Activated T-helper 2 cell treated with anti-CD3 and anti-CD28 coated beads, Interferon-gamma antibody, Interleukin-2, Interleukin-4, amounts not matched to agents 10 μg/mL and 5 μg/mL and 100 μg/mL, durations not matched to agents 14 hours and 24 hours and 36 hours (primary cell): ENCODE data around the gene IFIT5. TPM values are rescaled to one million over a fixed set of nuclear protein-coding genes. Genes with fewer than 3 reads are reported as not detected.

Experiments used
- DNase-seq: peaks from one replicate; pipeline ENCODE4 v3.0.0; 2021; ENCODE audit warnings: low spot score
- H3K27ac Mint-ChIP-seq: one replicate; pipeline ENCODE4 v1.8.0; 2021; ENCODE audit warnings: mixed read lengths
- H3K27me3 Mint-ChIP-seq: one replicate; pipeline ENCODE4 v1.8.0; 2021; ENCODE audit warnings: low read depth, mixed read lengths
- H3K36me3 Mint-ChIP-seq: one replicate; pipeline ENCODE4 v1.8.0; 2021; ENCODE audit warnings: low read depth, mixed read lengths
- H3K4me1 Mint-ChIP-seq: one replicate; pipeline ENCODE4 v1.8.0; 2021; ENCODE audit warnings: low read depth, mixed read lengths
- H3K4me3 Mint-ChIP-seq: one replicate; pipeline ENCODE4 v1.8.0; 2021; ENCODE audit warnings: low read depth, mild to moderate bottlenecking, moderate library complexity, mixed read lengths
- H3K9me3 Mint-ChIP-seq: one replicate; pipeline ENCODE4 v1.8.0; 2021; ENCODE audit warnings: mixed read lengths
- intact Hi-C: fragments of 100-400 bp; cut with micrococcal nuclease; formaldehyde crosslinking; loops from one replicate; pipeline ENCODE4 v1.15.1; 2023
- total RNA-seq: library from RNA; stranded (reverse); gene quantifications from 2 replicates; pipeline ENCODE4 v1.2.3, GENCODE V29; 2022

The IFIT5 gene
- total RNA-seq, result 4.4 and 4.8 TPM in 2 replicates

- Mint-ChIP-seq H3K4me3 (peak within 1 kb of the TSS; percentile 87), H3K9me3 (peaks cover 11% of the 10 kb centered on the region), H3K4me1 (peaks cover 40% of the 10 kb centered on the region), H3K27me3 (peaks cover 6% of the 10 kb centered on the region), H3K36me3 (peaks cover 32% of the 10 kb centered on the region), H3K27ac (peak within 1 kb of the TSS; percentile 93)
- DNase-seq, result peak; percentile 67
- intact Hi-C loops, result loop anchor here (1.0 to 2.0 kb wide), 2 partner anchors 82 to 230 kb away; partner anchors contain the start of gene PANK1
These were observed at the start of gene IFIT5 for GRCh38 chr10:89414146-89414878. TSS of gene IFIT5 (plus strand) at chr10:89414568. CDS start at chr10:89414799, 231 bp downstream.

GRCh38 chr10:89367529-89367928, 46.8 kb upstream of the IFIT5 start:
- intact Hi-C loops, result no loop called here
- Mint-ChIP-seq H3K36me3 (no peaks in the 10 kb centered on the region), H3K4me3 (no peak overlapping the region), H3K4me1 (peaks cover 14% of the 10 kb centered on the region), H3K9me3 (no peaks in the 10 kb centered on the region), H3K27ac (no peak overlapping the region), H3K27me3 (peaks cover 27% of the 10 kb centered on the region)
- DNase-seq, result no peak

GRCh38 chr10:89368129-89368528, 46.2 kb upstream of the IFIT5 start:
- H3K27me3 Mint-ChIP-seq, result peaks cover 32% of the 10 kb centered on the region
- no peaks in the 10 kb centered on the region for H3K36me3 Mint-ChIP-seq
- no peak overlapping the region for H3K4me3 Mint-ChIP-seq
- H3K4me1 Mint-ChIP-seq, result peaks cover 14% of the 10 kb centered on the region
- no peak for DNase-seq
- H3K27ac Mint-ChIP-seq, result no peak overlapping the region
- intact Hi-C loops, result no loop called here
- H3K9me3 Mint-ChIP-seq, result no peaks in the 10 kb centered on the region

GRCh38 chr10:89369156-89370105, 44.9 kb upstream of the IFIT5 start:
- Mint-ChIP-seq H3K27ac (no peak overlapping the region), H3K9me3 (no peaks in the 10 kb centered on the region), H3K4me1 (peaks cover 11% of the 10 kb centered on the region), H3K4me3 (no peak overlapping the region), H3K36me3 (no peaks in the 10 kb centered on the region), H3K27me3 (peaks cover 36% of the 10 kb centered on the region)
- intact Hi-C loops, result no loop called here
- DNase-seq, result no peak

- intact Hi-C loops, result no loop called here
- peaks cover 29% of the 10 kb centered on the region for H3K27me3 Mint-ChIP-seq
These were observed 43.3 kb upstream of the IFIT5 start for GRCh38 chr10:89371079-89371478.

GRCh38 chr10:89371987-89372386, 42.4 kb upstream of the IFIT5 start:
- DNase-seq, result no peak
- Mint-ChIP-seq H3K36me3 (no peaks in the 10 kb centered on the region), H3K9me3 (no peaks in the 10 kb centered on the region), H3K27me3 (peaks cover 31% of the 10 kb centered on the region), H3K4me3 (no peak overlapping the region), H3K27ac (no peak overlapping the region), H3K4me1 (peaks cover 8% of the 10 kb centered on the region)
- intact Hi-C loops, result no loop called here

More at GRCh38 chr10:89371079-89371478, 43.3 kb upstream of the IFIT5 start:
- Mint-ChIP-seq H3K4me1 (peaks cover 8% of the 10 kb centered on the region), H3K36me3 (no peaks in the 10 kb centered on the region), H3K9me3 (no peaks in the 10 kb centered on the region), H3K27ac (no peak overlapping the region), H3K4me3 (no peak overlapping the region)
- DNase-seq, result no peak

- H3K4me1 Mint-ChIP-seq, result peaks cover 3% of the 10 kb centered on the region
- peaks cover 30% of the 10 kb centered on the region for H3K27me3 Mint-ChIP-seq
- intact Hi-C loops, result no loop called here
These were observed 40.3 kb upstream of the IFIT5 start for GRCh38 chr10:89373916-89374711.

GRCh38 chr10:89374713-89375141, 39.6 kb upstream of the IFIT5 start:
- no peak for DNase-seq
- Mint-ChIP-seq H3K27me3 (peaks cover 27% of the 10 kb centered on the region), H3K9me3 (no peaks in the 10 kb centered on the region), H3K4me1 (no peaks in the 10 kb centered on the region), H3K4me3 (no peak overlapping the region), H3K27ac (no peak overlapping the region), H3K36me3 (no peaks in the 10 kb centered on the region)
- intact Hi-C loops, result no loop called here

More at GRCh38 chr10:89373916-89374711, 40.3 kb upstream of the IFIT5 start:
- no peak overlapping the region for H3K4me3 Mint-ChIP-seq
- no peak for DNase-seq
- no peak overlapping the region for H3K27ac Mint-ChIP-seq
- no peaks in the 10 kb centered on the region for H3K36me3 Mint-ChIP-seq
- no peaks in the 10 kb centered on the region for H3K9me3 Mint-ChIP-seq

GRCh38 chr10:89377705-89378637, 36.4 kb upstream of the IFIT5 start, which contains the start of gene IFIT1B:
TSS of gene IFIT1B (plus strand) at chr10:89378056. CDS start at chr10:89378136, 80 bp downstream.
- DNase-seq, result no peak
- H3K9me3 Mint-ChIP-seq, result no peaks in the 10 kb centered on the region
- no peaks in the 10 kb centered on the region for H3K4me1 Mint-ChIP-seq
- intact Hi-C loops, result no loop called here
- H3K4me3 Mint-ChIP-seq, result no peak within 1 kb of the TSS
- H3K27ac Mint-ChIP-seq, result no peak within 1 kb of the TSS
- no peaks in the 10 kb centered on the region for H3K36me3 Mint-ChIP-seq
- peaks cover 17% of the 10 kb centered on the region for H3K27me3 Mint-ChIP-seq

- no peak overlapping the region for H3K4me3 Mint-ChIP-seq
- no peaks in the 10 kb centered on the region for H3K9me3 Mint-ChIP-seq
- peaks cover 27% of the 10 kb centered on the region for H3K27me3 Mint-ChIP-seq
- H3K27ac Mint-ChIP-seq, result no peak overlapping the region
- H3K36me3 Mint-ChIP-seq, result no peaks in the 10 kb centered on the region
- no peak for DNase-seq
- no peaks in the 10 kb centered on the region for H3K4me1 Mint-ChIP-seq
- intact Hi-C loops, result no loop called here
These were observed 35.3 kb upstream of the IFIT5 start for GRCh38 chr10:89379103-89379502.

GRCh38 chr10:89382757-89383156, 31.6 kb upstream of the IFIT5 start:
- Mint-ChIP-seq H3K4me3 (no peak overlapping the region), H3K27me3 (peaks cover 38% of the 10 kb centered on the region), H3K36me3 (no peaks in the 10 kb centered on the region), H3K4me1 (no peaks in the 10 kb centered on the region), H3K27ac (no peak overlapping the region), H3K9me3 (no peaks in the 10 kb centered on the region)
- no peak for DNase-seq
- intact Hi-C loops, result no loop called here
